SK-N-SH (cell line): Measurements from ENCODE around the gene ARHGEF17. TPM values are rescaled to one million over a fixed set of nuclear protein-coding genes. Genes with fewer than 3 reads are reported as not detected.

Source experiments
- CTCF ChIA-PET: fragments of 300-600, 350-600 bp; formaldehyde crosslinking; extraction: SDS; loops from one replicate; lab custom pipeline; 2021; lab: Yijun Ruan, JAX
- POLR2A ChIA-PET: fragments of 350-600 bp; sonication (Branson Sonifier 250); formaldehyde crosslinking; extraction: SDS; loops from one replicate; lab custom pipeline; 2020; ENCODE audit warnings: antibody characterized with exemption, inconsistent platforms; lab: Yijun Ruan, JAX
- DNase-seq: peaks from one replicate; pipeline ENCODE4 v3.0.0; 2012
- H2AFZ ChIP-seq: fragments of 200-600 bp; sonication (generic); 2 replicates; pipeline ENCODE4 v1.8.1; 2016; ENCODE audit warnings: antibody characterized with exemption, mild to moderate bottlenecking, low read depth
- H3F3A ChIP-seq: fragments of 200-600 bp; sonication (generic); replicated peaks from 2 replicates; pipeline ENCODE3; 2016; ENCODE audit warnings: antibody characterized with exemption, mild to moderate bottlenecking; ENCODE audit not compliant: insufficient read depth
- H3K27ac ChIP-seq, 2 experiments: fragments of 200-500 bp in 1 of 2; fragments of 200-600 bp in 1 of 2; sonication (Bioruptor generic) in 1 of 2; sonication (generic), shearing (Covaris generic) in 1 of 2; 2 replicates each; pipeline versions ENCODE4 v1.5.1 to v1.6.1; 2014 to 2016; ENCODE audit warnings: low read depth in 2 of 2, inconsistent platforms in 1 of 2, low read length in 1 of 2, mild to moderate bottlenecking in 1 of 2, mixed read lengths in 1 of 2
- H3K27me3 ChIP-seq: fragments of 200-600 bp; sonication (generic), shearing (Covaris generic); 2 replicates; pipeline ENCODE4 v1.6.1; 2016; ENCODE audit warnings: mixed run types; ENCODE audit not compliant: insufficient read depth
- H3K36me3 ChIP-seq, 2 experiments: fragments of 200-500 bp in 1 of 2; fragments of 200-600 bp in 1 of 2; sonication (Bioruptor generic) in 1 of 2; sonication (generic) in 1 of 2; replicated peaks in 1 of 2; 2 replicates each; pipeline versions ENCODE3 to v1.5.1; 2014 to 2016; ENCODE audit warnings: low read length in 1 of 2, mild to moderate bottlenecking in 1 of 2; ENCODE audit not compliant: insufficient read depth in 2 of 2, control insufficient read depth in 1 of 2
- H3K4me1 ChIP-seq, 2 experiments: fragments of 200-500 bp in 1 of 2; fragments of 200-600 bp in 1 of 2; sonication (Bioruptor generic) in 1 of 2; sonication (generic), shearing (Covaris generic) in 1 of 2; 2 replicates each; pipeline versions ENCODE4 v1.5.1 to v1.6.1; 2014 to 2016; ENCODE audit warnings: low read depth in 1 of 2, low read length in 1 of 2, mixed run types in 1 of 2; ENCODE audit not compliant: insufficient read depth in 2 of 2, control insufficient read depth in 1 of 2
- H3K4me2 ChIP-seq: fragments of 200-600 bp; sonication (generic), shearing (Covaris generic); 2 replicates; pipeline ENCODE4 v1.6.1; 2017; ENCODE audit warnings: mixed run types
- H3K4me3 ChIP-seq, 2 experiments: fragments of 200-500 bp in 1 of 2; fragments of 200-600 bp in 1 of 2; sonication (Bioruptor generic) in 1 of 2; sonication (generic), shearing (Covaris generic) in 1 of 2; 2 replicates each; pipeline versions ENCODE4 v1.5.1 to v1.8.1; 2014 to 2016; ENCODE audit warnings: low read depth in 2 of 2, inconsistent platforms in 1 of 2, low read length in 1 of 2, mild to moderate bottlenecking in 1 of 2, mixed read lengths in 1 of 2, moderate library complexity in 1 of 2
- H3K79me2 ChIP-seq: fragments of 200-600 bp; sonication (generic); 2 replicates; pipeline ENCODE4 v1.8.1; 2017; ENCODE audit warnings: mild to moderate bottlenecking; ENCODE audit not compliant: insufficient read depth
- H3K9ac ChIP-seq: fragments of 200-600 bp; sonication (generic); 2 replicates; pipeline ENCODE4 v1.6.1; 2017; ENCODE audit warnings: mixed run types
- H3K9me2 ChIP-seq: fragments of 200-600 bp; sonication (generic); 2 replicates; pipeline ENCODE4 v1.6.1; 2017; ENCODE audit warnings: mixed run types
- H3K9me3 ChIP-seq: fragments of 200-600 bp; sonication (generic); 2 replicates; pipeline ENCODE4 v1.6.1; 2017; ENCODE audit warnings: mixed run types, mild to moderate bottlenecking, moderate library complexity
- H4K20me1 ChIP-seq: fragments of 200-600 bp; sonication (generic); 2 replicates; pipeline ENCODE4 v1.6.1; 2017; ENCODE audit warnings: mild to moderate bottlenecking, mixed run types; ENCODE audit not compliant: insufficient read depth
- CHD2 ChIP-seq: fragments of 150-350 bp; IDR thresholded peaks from 2 replicates; pipeline ENCODE4 v1.6.1; 2018; ENCODE audit warnings: low read length; ENCODE audit not compliant: partially characterized antibody
- FOSL2 ChIP-seq: IDR thresholded peaks from 2 replicates; pipeline ENCODE4 v1.4.0; 2012; ENCODE audit warnings: low read depth, mild to moderate bottlenecking, moderate library complexity, borderline replicate concordance
- FOXM1 ChIP-seq: IDR thresholded peaks from 2 replicates; pipeline ENCODE4 v1.4.0; 2012; ENCODE audit warnings: low read depth, mild to moderate bottlenecking
- GATA2 ChIP-seq: sonication (generic); formaldehyde crosslinking; IDR thresholded peaks from 2 replicates; pipeline ENCODE4 v1.5.0; 2020; ENCODE audit warnings: mild to moderate bottlenecking, missing genetic modification reagents
- IRF3 ChIP-seq: fragments of 150-350 bp; IDR thresholded peaks from 2 replicates; pipeline ENCODE4 v1.6.1; 2016; ENCODE audit warnings: mild to moderate bottlenecking, low read depth, low read length
- JUND ChIP-seq: IDR thresholded peaks from 2 replicates; pipeline ENCODE4 v1.4.0; 2012
- NRF1 ChIP-seq: IDR thresholded peaks from 2 replicates; pipeline ENCODE4 v1.6.1; 2012; ENCODE audit warnings: low read depth, mild to moderate bottlenecking, low read length
- RAD21 ChIP-seq: IDR thresholded peaks from 2 replicates; pipeline ENCODE4 v1.6.1; 2012; ENCODE audit warnings: mild to moderate bottlenecking, low read length
- REST ChIP-seq: IDR thresholded peaks from 2 replicates; pipeline ENCODE4 v1.6.1; 2012; ENCODE audit warnings: mild to moderate bottlenecking, low read depth, low read length, moderate library complexity
- RFX5 ChIP-seq: IDR thresholded peaks from 2 replicates; pipeline ENCODE4 v1.6.1; 2012; ENCODE audit warnings: mild to moderate bottlenecking, improper control_type of control experiment, low read length
- RXRA ChIP-seq: IDR thresholded peaks from 2 replicates; pipeline ENCODE4 v1.4.0; 2012; ENCODE audit warnings: low read depth, mild to moderate bottlenecking, borderline replicate concordance
- SIN3A ChIP-seq: IDR thresholded peaks from 2 replicates; pipeline ENCODE4 v1.6.1; 2012; ENCODE audit warnings: low read depth, mild to moderate bottlenecking, low read length, moderate library complexity, borderline replicate concordance
- SMC3 ChIP-seq: IDR thresholded peaks from 2 replicates; pipeline ENCODE4 v1.6.1; 2012; ENCODE audit warnings: low read depth, low read length, improper control_type of control experiment
- TCF12 ChIP-seq: IDR thresholded peaks from 2 replicates; pipeline ENCODE4 v1.4.0; 2012
- USF2 ChIP-seq: fragments of 150-350 bp; IDR thresholded peaks from 2 replicates; pipeline ENCODE4 v1.6.1; 2017; ENCODE audit warnings: antibody characterized with exemption, low read length, low read depth, borderline replicate concordance
- ZBTB33 ChIP-seq: IDR thresholded peaks from 2 replicates; pipeline ENCODE4 v1.4.0; 2012; ENCODE audit warnings: low read depth, borderline replicate concordance
- WGBS: methylation state at CpG from one replicate; pipeline ENCODE4 v1.1.6; 2017; ENCODE audit warnings: low lambda C conversion rate; 5-methylcytosine and 5-hydroxymethylcytosine counted together
- polyA plus RNA-seq, 3 experiments: library from polyadenylated mRNA; depleted of rRNA; stranded (reverse); fragments of >200 nt; gene quantifications; 2 replicates each; pipeline ENCODE4 v1.2.3, GENCODE V29; 2012
- TF ChIP-seq, protein P1 (sequence below): IDR thresholded peaks from 2 replicates; pipeline ENCODE4 v1.4.0; 2012; ENCODE audit warnings: low read depth, borderline replicate concordance

The ARHGEF17 gene
- polyA plus RNA-seq, 1 of the 3 experiments (the other 2 are of a cell fraction), result 45.9 TPM

DNA sequence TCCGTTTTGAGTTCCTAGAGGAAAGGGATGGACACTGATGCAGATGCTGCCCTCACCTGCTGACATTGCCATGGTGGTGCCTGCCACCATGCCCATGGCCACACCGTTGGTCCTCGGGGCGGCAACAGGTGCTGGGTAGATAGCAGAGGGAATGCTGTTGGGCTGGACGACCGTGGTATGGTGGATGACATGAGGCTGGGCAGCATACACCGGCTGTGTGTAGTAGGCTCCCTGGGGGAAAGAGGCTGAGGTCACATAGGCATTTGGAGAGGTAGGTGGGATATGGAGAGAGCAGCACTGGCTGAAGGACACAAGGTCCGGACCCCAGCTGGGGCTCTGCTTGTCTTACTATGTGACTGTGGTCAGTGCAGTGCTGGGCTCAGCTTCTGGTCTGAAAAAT, 101.4 kb downstream of the ARHGEF17 start:
- TF ChIP-seq ZBTB33, result no peak
- no peak for TF ChIP-seq SIN3A
- TF ChIP-seq RFX5, result no peak
- TF ChIP-seq FOXM1, result no peak
- no peak for TF ChIP-seq SMC3
- TF ChIP-seq REST, result no peak
- no peak for TF ChIP-seq FOSL2
- no peak for TF ChIP-seq RXRA
- TF ChIP-seq RAD21, result no peak
- TF ChIP-seq IRF3, result no peak
- TF ChIP-seq, protein P1, sequence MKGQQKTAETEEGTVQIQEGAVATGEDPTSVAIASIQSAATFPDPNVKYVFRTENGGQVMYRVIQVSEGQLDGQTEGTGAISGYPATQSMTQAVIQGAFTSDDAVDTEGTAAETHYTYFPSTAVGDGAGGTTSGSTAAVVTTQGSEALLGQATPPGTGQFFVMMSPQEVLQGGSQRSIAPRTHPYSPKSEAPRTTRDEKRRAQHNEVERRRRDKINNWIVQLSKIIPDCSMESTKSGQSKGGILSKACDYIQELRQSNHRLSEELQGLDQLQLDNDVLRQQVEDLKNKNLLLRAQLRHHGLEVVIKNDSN, result no peak
- no peak for TF ChIP-seq NRF1
- no peak for TF ChIP-seq JUND
- TF ChIP-seq CHD2, result no peak
- no peak for TF ChIP-seq GATA2 (CRISPR knock-in tag)
- TF ChIP-seq TCF12, result no peak
- TF ChIP-seq USF2, result no peak
- TF ChIP-seq, all 33 proteins: peak for 0
- CTCF ChIA-PET, result interaction anchor here (1.1 to 2.9 kb wide), 3 partner anchors 69 to 252 kb away, joined by 3 to 15 read pairs (median 5); no protein-coding TSS in a partner anchor
- no peak overlapping the region for H3K9ac ChIP-seq
- H3F3A ChIP-seq, result peaks cover 5% of the 10 kb centered on the region
- no peak overlapping the region for H3K4me2 ChIP-seq
- POLR2A ChIA-PET, result no interaction called here
- H3K4me1 ChIP-seq, result peaks cover 0 to 4% of the 10 kb centered on the region in 2 experiments; a peak in 1 of 4 replicates
- peaks cover 6 to 33% of the 10 kb centered on the region in 2 experiments for H3K36me3 ChIP-seq
- H3K27ac ChIP-seq, result no peak overlapping the region
- no peak overlapping the region for H3K4me3 ChIP-seq
- 98% methylated on average over 8 of the region's 8 CpGs for WGBS
- no peak overlapping the region for H2AFZ ChIP-seq
- H3K79me2 ChIP-seq, result no peaks in the 10 kb centered on the region
- H3K9me3 ChIP-seq, result no peaks in the 10 kb centered on the region
- no peaks in the 10 kb centered on the region for H4K20me1 ChIP-seq
- DNase-seq, result no peak
- no peaks in the 10 kb centered on the region for H3K9me2 ChIP-seq
- no peaks in the 10 kb centered on the region for H3K27me3 ChIP-seq
